ENCODE measurements around the gene TEDC2. TPM values are rescaled to one million over a fixed set of nuclear protein-coding genes. Genes with fewer than 3 reads are reported as not detected.
A peak's percentile ranks its signal among the peaks of the same experiment; 100 is the strongest.

Gene TEDC2
- total RNA-seq, 1 experiment from 2014 or later, result 45.4 TPM

GRCh38 chr16:2460916-2461315 lies 1.0 kb downstream of the TEDC2 start:
- Histone ChIP-seq H4K91ac (ENCODE audit: insufficient read length, low read depth, low read length) (no peak overlapping the region), H3K79me1 (ENCODE audit: insufficient read depth, low read depth, low read length, poor library complexity, severe bottlenecking) (peaks cover 7% of the 10 kb centered on the region), H3K4ac (ENCODE audit: low read depth, low read length) (no peak overlapping the region), H2BK15ac (ENCODE audit: low read depth, low read length) (no peak overlapping the region), H4K5ac (ENCODE audit: insufficient read length, low read depth, low read length) (no peak overlapping the region), H2BK120ac (ENCODE audit: low read depth, low read length, poor library complexity, severe bottlenecking) (no peak overlapping the region), H3T11ph (ENCODE audit: low read length) (no peak overlapping the region), H2BK5ac (ENCODE audit: insufficient read length, low read length) (no peak overlapping the region), H4K20me1 (ENCODE audit: control insufficient read depth, insufficient read depth, insufficient read length) (no peaks in the 10 kb centered on the region), H3K4me1 (ENCODE audit: insufficient read depth, low read length) (peaks cover 2% of the 10 kb centered on the region; the same call in 1 of the 2 replicates), H3K23me2 (ENCODE audit: insufficient read length, low read depth, low read length, poor library complexity, severe bottlenecking) (peaks cover 11% of the 10 kb centered on the region), H2AFZ (ENCODE audit: low read length) (no peak overlapping the region), H4K8ac (replicated peaks; ENCODE audit: insufficient read length, low read depth, low read length) (no peak overlapping the region), H3K9ac (ENCODE audit: extremely low read depth, insufficient read length, low read length) (peak overlapping the region; percentile 32), H3K18ac (ENCODE audit: insufficient read length, low read depth, low read length) (no peak overlapping the region), H3K14ac (ENCODE audit: insufficient read depth, low read length) (no peak overlapping the region), H3K23ac (ENCODE audit: insufficient read length, low read depth, low read length) (no peak overlapping the region), H3K4me2 (ENCODE audit: insufficient read depth, insufficient read length, low read length) (peak overlapping the region; percentile 52), H3K27ac (ENCODE audit: insufficient read length, low read depth, low read length) (no peak overlapping the region), H3K9me3 (ENCODE audit: control insufficient read depth, low read depth, low read length) (no peaks in the 10 kb centered on the region), H3K27me3 (ENCODE audit: insufficient read depth, low read length) (no peaks in the 10 kb centered on the region), H2AK5ac (ENCODE audit: insufficient read length, low read length) (no peak overlapping the region), H3K79me2 (ENCODE audit: insufficient read depth, low read length) (0 out of 2 replicates have a peak, but pooled peaks cover 2% of the 10 kb centered on the region), H2BK12ac (ENCODE audit: insufficient read length, low read depth, low read length) (no peak overlapping the region), H2BK20ac (ENCODE audit: low read depth, low read length, poor library complexity, severe bottlenecking) (no peak overlapping the region), H3K56ac (ENCODE audit: insufficient read length, low read depth, low read length) (no peak overlapping the region)
- H3K9me3 Mint-ChIP-seq, result no peaks in the 10 kb centered on the region
- H3K27ac Mint-ChIP-seq, result no peak overlapping the region
- no CpG with 5 or more reads among the region's 13 CpGs for WGBS (ENCODE audit: extremely low coverage, insufficient read length, low lambda C conversion rate)
- TF ChIP-seq, protein P1, sequence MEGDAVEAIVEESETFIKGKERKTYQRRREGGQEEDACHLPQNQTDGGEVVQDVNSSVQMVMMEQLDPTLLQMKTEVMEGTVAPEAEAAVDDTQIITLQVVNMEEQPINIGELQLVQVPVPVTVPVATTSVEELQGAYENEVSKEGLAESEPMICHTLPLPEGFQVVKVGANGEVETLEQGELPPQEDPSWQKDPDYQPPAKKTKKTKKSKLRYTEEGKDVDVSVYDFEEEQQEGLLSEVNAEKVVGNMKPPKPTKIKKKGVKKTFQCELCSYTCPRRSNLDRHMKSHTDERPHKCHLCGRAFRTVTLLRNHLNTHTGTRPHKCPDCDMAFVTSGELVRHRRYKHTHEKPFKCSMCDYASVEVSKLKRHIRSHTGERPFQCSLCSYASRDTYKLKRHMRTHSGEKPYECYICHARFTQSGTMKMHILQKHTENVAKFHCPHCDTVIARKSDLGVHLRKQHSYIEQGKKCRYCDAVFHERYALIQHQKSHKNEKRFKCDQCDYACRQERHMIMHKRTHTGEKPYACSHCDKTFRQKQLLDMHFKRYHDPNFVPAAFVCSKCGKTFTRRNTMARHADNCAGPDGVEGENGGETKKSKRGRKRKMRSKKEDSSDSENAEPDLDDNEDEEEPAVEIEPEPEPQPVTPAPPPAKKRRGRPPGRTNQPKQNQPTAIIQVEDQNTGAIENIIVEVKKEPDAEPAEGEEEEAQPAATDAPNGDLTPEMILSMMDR (conservative IDR thresholded peaks at IDR 0.05), result no peak
- H3K4me3 Mint-ChIP-seq, result peak overlapping the region; percentile 73 to 80
- H3K4me1 Mint-ChIP-seq, result peaks cover 9 to 20% of the 10 kb centered on the region in 2 experiments
- no peak for DNase-seq
- H3K36me3 Mint-ChIP-seq (ENCODE audit: insufficient read depth in 1 of 3, low read depth in 3 of 3), result peaks cover 13 to 47% (median 38%) of the 10 kb centered on the region in 3 experiments; a peak in 6 of 7 replicates
- H3K27me3 Mint-ChIP-seq (ENCODE audit: low read depth), result no peaks in the 10 kb centered on the region

All from H9 (cell line).